GM19438 (cell line): Measurements from ENCODE around the gene MECP2.

Experiments used
- ATAC-seq: cut with Tn5 transposase; IDR thresholded peaks from one replicate; pipeline ENCODE4 v1.9.1; 2021; ENCODE audit warnings: low read depth; ENCODE audit not compliant: unreplicated experiment

MECP2 gene

DNA sequence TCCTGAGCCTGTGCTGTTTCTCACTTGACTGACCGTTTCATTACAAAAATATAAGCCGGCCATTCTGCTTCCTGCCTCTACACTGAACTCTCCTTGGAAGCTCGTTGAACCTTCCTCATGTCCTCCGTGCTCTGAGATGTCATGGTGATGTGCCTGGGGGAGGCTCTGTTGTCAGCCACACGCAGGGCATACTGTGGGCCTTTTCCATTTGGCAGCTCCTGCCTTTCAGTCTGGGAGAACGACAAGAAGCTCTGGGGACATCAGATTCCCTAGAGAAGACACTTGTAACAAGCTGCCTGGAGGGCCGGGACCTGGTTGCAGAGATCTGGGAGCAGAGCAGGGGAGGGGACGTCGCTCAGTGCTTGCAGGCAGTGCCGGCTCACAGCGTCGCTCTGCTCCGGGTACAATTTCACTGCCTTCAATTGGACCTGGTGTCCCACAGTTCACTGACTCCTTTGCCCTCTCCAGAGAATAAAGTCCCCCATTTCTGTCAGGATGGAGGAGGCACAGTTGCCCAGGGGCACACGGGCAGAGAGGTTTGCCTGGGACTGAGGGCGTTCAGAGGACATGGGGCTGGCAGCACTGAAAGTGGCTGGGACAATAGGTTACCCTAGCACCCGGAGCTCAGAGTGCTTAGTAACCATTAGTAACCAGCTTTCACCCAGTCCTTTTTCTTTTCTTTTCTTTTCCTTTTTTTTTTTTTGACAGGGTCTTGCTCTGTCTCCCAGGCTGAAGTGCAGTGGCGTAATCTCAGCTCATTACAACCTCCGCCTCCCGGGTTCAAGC lies 19.1 kb upstream of the MECP2 start:
- no peak for ATAC-seq

DNA sequence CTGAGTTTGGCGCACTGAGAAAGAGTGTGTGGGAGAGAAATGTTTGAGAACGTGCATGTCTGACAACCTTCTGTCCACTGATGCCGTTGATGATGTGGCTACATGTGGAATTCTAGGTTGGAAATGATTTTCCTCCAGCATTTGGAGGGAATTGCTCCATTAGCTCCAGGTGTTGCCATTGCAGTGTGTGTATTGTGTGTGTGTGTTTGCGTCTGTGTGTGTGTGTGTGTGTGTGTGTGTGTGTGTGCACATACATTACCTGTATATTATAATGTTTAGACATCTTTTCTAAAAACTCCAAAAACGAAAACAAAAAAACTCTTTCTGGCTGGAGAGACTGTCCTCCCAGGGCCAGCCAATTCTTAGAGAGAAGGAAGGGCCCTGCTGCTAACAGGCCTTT lies 18.2 kb upstream of the MECP2 start:
- ATAC-seq, result no peak

DNA sequence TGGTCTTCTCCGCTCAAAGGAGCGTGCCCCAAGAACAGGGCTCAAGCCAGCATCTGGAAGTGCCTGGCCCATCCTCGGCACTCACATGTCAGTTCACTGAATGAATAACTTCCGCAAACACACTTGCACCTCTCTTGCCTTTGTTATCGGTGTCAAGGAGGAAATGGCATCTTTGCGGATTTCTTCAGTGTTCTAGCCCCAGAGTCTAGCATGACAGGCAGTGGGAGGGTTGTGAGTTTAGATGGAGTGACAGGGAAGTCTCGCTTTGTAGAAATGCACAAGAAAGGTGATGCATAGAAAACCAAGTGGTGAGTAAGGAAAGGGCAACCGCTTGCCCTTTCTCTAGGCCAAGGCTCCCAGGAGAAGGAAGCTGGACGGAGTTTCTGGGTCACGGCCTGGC lies 17.6 kb upstream of the MECP2 start:
- no peak for ATAC-seq

DNA sequence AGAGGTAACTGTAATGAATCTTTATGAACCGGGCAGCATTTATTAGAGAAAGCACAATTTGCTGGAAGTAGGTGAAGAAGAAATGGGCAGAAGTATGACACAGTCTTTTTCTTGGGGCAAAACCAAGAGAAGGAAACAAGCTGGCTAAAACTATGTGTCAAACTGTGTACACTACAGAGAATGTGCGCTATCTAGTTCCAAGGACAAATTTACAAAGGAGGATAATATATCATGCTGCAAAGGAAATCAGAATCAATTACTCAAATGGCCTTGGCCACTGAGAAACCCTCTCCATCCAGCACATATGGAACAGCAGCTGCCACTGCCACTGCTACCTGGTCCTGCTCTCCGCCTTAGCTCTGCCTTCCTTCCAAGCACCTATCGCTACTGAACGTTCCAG lies 17.1 kb upstream of the MECP2 start:
- ATAC-seq, result no peak

DNA sequence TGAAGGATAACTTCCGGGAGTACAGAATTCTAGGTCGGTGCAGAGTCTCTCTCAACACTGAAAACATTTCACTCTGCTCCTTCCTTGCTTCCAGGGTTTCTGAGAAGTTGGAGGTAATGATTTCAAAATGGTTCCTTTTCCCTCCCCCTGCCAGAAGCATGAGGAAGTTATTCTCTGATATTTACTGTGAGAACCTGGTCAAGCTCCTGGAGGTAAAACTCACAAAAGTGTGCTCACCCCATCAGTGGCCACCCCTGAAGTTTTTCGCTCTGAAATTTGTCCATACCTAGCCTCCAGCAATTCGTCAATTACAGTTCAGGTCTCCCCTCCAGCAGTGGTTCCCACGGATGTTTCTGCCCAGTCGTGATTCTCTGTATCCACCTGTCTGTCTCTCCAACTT lies 16.2 kb upstream of the MECP2 start:
- ATAC-seq, result no peak

DNA sequence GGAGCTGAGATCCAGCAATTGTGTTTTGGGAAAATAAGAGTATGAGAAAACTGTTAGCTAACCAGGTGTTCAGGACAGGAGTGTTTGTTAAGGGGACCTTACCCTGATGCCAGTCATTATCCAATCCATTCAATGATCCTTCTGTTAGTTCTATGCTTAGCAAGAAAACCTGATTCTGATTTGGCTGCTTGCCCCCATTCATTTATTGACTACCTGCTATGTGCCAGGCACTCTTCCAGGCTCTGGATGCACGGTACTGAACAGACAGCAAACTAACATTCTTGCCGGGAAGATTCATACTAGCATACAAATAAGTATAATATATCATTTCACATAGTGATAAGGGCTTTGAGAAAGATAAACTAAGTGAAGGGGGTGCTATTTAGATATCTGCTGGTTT lies 1.0 kb upstream of the MECP2 start:
- no peak for ATAC-seq

DNA sequence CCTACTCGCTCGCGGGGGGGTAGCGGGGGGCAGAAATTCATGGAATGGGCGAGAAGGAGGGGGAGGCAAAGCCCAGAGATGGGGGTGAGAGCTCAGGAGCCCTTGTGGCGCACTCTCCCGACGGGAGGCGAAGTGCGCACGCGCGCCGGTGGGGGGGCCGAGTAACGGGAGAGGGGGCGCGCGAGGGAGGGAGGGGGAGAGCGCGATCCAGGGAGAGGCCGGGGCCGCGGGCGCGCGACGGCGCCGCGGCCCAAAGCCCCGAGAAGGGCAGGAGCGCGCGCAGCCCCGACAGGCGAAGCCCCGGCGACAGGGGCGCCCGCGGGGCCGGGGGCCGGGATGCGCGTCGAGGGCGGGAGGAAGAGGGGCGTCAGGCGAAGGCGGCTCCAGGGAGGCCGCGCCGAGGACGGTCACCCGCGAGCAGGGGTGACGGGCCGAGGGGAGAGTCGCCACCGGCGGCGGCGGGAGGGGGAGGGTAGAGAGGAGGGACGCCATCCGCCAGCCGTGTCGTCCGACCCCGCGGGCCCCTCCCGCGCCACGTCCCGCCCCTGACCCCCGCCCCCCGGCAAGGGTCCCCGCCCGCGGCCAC lies 421 bp downstream of the MECP2 start:
- ATAC-seq, result peak; percentile 30

DNA sequence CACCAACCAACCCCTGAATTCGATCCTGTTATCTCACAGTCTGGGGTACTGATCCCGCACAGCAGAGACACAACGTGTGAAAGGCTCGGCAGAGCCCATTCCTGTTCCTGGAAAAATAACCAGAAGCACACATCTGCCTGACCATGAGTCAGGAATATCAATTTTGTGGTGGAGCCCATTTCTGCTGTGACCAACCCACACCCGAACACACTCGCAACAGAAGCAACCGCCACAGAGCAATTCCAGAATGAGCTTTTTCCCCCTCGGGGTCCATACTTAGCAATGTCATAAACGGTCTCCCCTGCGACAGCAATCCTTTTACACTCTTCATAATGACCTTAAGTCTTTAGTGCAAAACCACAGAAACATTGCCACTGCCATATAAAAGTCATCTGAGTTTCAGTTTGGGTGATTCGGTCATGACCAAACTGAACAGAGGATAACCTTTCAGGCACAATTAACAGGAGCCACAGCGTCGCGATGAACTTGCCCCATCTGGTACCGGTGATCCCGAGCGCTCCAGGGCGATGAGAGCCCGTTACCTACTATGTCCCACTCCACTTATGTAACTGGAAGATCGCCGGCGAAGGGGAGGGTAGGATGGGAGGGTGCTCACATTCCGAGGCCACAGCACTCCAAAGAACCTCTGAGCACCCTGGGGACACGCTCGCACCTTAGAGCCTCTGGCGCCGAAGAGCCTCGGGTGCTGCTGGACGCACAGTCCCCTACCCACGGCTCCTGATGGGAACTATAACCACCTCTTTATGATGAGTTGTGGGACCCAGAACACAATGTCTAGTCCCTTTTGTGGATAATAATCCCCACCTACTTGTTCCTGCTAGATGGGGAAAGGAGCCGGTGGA lies 1.1 kb downstream of the MECP2 start:
- no peak for ATAC-seq

DNA sequence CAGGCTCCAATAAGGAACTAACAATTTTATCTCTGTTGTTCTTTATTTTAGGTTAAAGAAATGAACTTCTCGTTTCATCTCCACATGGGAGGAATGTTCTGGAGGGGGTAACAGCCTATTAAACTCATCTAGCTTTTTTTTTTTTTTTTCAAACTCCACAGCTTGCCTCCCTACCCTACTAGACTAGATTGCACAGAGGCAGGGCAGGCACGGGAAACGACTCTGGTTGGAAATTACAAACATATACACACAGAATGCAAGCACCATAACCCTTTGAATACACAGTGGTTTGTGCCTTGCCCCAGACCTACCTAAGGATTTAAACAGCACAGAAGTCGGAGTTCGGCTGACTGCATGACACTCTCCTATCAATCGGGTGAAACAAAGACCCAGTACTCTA lies 2.7 kb downstream of the MECP2 start:
- no peak for ATAC-seq

DNA sequence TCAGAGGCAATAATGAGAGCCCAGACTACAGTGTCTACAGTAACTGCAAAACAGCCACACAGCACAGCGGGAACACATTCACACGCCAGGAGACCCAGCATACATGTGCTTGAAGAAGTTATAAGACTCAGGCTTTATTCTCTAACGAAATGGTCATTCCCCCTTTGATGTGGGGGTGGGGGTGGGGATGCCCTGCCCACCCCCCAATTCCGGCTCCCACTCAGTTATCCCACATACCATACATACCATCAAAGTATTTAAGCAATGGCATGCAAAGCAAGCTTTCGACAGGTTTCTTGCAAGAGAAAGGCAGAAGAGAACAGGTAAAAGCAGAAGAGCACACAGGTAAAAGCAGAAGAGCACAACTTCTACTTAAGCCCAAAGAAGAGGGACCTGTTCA lies 3.6 kb downstream of the MECP2 start:
- ATAC-seq, result no peak

DNA sequence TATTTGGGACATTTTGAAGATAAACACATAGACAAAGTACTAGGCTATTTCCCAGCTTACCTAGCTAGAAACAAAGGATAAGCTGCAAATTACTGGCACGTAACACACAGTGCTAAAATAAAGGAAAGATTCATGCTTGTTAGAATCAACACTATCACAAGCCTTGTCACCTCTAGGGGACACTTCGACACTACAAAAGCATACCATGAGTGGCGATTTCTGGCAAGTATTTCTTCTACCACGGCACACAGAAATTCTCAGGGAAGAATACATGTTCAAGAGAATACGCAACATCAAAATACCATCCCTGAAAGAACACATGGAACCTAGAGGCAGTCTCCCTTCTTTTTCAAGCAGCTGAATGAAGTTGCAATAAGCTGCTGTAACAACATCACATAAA lies 5.1 kb downstream of the MECP2 start:
- ATAC-seq, result no peak

DNA sequence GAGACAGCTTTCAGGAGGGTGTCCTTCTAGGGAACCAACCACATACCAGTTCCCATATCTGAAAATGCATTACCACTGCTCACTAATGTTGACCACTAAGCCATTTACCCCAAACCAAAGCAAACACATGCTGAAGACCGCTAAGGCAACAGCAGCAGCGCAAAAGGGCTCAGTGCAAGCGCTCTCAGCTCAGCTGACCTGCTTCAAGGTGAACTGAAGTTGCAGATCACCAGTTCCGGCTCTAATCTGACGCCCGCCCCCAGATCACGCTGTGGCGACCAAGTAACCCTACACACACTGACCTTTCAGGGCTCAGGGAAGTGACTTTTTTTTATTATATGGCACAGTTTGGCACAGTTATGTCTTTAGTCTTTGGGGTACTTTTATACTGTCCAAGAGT lies 5.8 kb downstream of the MECP2 start:
- no peak for ATAC-seq

DNA sequence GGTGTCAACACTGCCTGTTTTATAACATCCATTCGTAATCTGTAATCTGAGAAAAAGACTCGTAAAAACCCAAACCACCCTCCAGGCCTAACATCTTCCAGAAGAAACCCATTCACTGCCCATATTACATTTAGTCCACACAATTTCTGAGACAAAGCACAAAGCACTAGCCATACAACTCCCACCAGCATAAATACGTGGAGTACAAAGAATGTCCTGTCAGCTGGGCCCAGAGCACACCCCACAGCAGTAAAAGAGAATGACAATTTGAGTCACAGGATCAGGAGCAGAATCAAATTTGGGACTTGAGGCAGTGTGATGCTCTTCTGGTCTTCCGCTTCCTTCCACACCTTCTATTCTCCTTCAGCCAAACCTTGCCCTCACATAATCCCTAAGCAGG lies 6.8 kb downstream of the MECP2 start:
- ATAC-seq, result no peak

DNA sequence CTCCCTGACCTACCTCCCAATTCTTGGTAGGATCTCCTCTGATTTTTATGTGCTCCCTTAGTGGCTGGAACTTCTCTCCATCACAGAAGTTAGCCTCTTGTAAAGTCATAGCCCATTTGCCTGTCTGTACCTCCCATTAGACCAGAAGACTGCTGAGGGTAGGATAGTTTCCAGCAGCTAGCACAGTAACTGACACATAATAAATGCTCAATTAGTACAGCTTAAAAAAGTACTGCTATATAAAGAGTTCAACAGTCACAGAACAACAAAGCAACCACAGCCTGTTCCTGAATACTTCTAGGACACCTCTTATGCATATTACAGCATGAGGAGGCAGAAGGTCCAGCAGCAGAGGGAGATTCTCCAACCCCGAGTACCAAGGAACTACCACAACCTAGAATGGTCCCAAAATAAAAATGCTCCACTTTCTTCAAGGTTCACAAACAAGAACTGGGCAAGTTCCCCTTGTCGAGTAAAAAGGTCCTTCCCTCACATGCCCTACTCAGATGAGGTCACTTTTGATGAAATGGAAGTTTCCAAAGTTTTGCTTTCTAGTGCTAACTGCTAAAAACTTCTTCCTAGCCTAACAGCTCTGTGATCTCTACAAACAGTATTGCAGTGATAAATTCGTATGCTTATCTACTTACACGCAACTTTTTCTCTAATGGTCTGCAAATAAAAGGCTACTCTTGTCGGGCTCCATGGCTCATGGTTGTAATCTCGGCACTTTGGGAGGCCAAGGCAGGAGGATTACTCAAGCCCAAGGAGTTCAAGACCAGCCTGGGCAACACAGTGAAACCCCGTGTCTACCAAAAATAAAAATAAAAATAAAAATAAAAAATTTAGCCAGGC lies 12.8 kb downstream of the MECP2 start:
- no peak for ATAC-seq

DNA sequence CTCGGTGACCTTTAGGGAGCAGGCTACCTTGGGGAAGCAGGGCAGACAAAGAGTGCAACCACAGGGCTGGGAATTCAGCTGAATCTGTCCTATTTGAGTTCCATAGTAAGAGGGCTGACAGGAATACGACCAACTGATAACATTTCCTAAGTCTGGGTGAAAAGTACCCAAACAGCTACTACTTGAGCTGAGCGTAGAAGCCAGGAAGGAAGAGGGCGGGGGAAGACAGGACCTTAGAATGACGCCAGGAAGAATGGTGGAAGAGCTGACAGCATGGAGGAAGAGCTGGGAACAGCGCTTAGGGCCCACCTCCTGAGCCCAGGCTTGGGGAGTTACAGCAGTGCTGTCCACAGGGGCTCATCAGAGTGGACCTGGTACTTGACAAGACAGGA lies 14.4 kb downstream of the MECP2 start:
- no peak for ATAC-seq

DNA sequence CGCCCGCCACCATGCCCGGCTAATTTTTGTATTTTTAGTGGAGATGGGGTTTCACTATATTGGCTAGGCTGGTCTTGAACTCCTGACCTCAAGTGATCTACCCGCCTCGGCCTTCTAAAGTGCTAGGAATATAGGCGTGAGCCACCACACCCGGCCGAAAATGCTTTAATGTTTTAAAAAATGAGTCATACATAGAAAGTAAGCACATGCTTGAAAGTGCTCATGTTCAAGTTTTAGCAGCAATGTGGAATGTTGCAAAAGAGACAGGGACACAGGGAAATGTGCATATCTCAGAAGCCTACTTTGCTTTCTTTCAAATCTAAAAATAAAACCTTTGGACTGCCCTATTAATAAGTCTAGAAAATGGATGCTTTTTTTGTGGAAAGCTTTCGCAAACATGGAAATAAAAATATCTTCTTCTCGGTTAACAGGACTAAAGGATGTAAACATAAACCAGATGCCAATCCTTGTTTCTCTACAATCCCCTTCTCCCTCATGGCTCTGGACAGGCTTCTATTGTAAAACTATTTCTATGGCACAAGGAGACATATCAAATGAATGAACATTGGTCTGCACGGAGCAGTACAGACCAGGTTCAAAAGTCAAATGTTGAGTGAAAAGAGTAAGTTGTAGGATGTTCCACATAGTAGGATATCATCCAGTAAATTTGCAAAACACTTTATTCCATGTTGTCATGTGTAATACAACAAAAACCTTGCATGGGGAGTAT lies 15.0 kb downstream of the MECP2 start:
- ATAC-seq, result no peak

DNA sequence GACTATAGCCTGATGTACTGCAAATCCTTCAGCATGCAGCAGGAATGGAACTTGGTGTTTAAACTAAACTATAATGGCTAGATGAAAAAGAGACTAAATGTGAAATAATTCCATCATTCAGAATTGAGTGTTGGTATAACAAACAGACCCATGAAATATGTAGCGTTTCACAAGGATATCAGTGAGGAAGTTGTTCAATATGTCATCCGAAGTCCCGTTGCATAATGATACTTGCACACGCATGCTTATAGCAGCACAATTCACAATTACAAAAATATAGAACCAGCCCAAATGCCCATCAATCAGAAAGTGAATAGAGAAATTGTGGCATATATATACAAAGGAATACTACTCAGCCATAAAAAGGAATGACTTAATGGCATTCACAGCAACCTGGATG lies 20.4 kb downstream of the MECP2 start:
- no peak for ATAC-seq

DNA sequence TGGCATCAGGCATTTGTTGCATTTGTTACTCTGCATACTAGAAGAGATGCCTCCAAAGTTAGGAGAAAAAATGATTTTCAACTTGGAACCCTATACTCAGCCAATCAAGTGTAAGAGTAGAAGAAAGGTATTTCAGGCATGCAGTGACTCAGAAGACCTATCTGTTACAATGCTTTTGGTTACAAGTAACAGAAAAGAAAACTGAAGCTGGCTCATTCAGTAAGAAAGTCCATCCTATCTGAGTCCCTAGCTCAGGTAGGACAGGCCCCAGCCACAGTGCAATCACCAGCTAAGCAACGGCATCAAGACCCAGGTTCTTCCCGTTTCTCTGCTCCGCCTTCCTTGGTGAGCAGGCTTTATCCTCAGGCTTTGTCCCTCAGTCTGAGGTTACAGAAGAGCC lies 23.3 kb downstream of the MECP2 start:
- no peak for ATAC-seq

DNA sequence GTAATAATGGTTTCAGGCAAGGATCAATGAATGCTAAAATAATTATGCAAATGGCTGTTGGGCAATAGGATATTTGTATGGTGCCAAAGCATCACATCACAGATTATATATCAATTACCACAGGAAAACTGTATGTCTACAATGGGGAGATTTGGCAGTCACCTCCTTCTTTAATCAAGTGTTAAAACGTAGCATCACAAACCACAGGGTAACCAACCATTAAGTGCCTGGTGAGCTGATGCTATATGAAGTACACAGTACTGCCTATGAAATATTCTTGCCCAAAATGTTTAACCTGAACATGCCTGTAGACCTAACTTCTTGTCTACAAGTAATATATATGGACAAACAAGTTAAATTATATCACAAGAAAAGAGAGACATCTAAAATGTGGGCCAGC lies 25.3 kb downstream of the MECP2 start:
- no peak for ATAC-seq

DNA sequence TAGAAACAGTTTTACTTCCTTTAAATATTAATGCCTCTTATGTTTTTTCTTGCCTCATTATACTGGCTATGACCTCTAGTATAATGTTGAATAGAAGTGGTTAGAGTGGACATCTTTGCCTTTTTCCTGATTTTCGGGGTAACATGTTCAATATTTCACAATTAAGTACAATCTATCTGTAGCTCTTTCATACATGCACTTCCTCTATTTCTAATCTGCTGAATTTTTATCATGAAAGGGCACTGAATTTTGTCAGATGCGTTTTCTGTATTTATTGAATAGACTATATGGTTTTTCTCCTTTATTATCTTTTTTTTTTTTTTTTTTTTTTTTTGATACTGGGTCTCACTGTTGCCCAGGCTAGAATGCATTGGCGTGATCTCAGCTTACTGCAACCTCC lies 29.0 kb downstream of the MECP2 start:
- no peak for ATAC-seq
